Glutamatergic neuron (in vitro differentiated cells): Measurements from ENCODE around the gene RACGAP1. TPM values are rescaled to one million over a fixed set of nuclear protein-coding genes. Genes with fewer than 3 reads are reported as not detected.

Experiments
- DNase-seq: peaks from one replicate; pipeline ENCODE4 v3.0.0; 2022
- H3K27ac Mint-ChIP-seq: one replicate; pipeline ENCODE4 v1.8.0; 2020; ENCODE audit warnings: mild to moderate bottlenecking, mixed read lengths, inconsistent platforms; ENCODE audit not compliant: unreplicated experiment
- H3K27me3 Mint-ChIP-seq: one replicate; pipeline ENCODE4 v1.8.0; 2020; ENCODE audit warnings: mild to moderate bottlenecking, moderate library complexity, mixed read lengths, inconsistent platforms; ENCODE audit not compliant: unreplicated experiment
- H3K36me3 Mint-ChIP-seq: one replicate; pipeline ENCODE4 v1.8.0; 2020; ENCODE audit warnings: mild to moderate bottlenecking, mixed read lengths, inconsistent platforms; ENCODE audit not compliant: unreplicated experiment
- H3K4me1 Mint-ChIP-seq: one replicate; pipeline ENCODE4 v1.8.0; 2020; ENCODE audit warnings: mild to moderate bottlenecking, low read depth, mixed read lengths, inconsistent platforms; ENCODE audit not compliant: unreplicated experiment
- H3K4me3 Mint-ChIP-seq: one replicate; pipeline ENCODE4 v1.8.0; 2020; ENCODE audit warnings: mild to moderate bottlenecking, mixed read lengths, inconsistent platforms; ENCODE audit not compliant: unreplicated experiment
- H3K9me3 Mint-ChIP-seq: one replicate; pipeline ENCODE4 v1.8.0; 2020; ENCODE audit warnings: mild to moderate bottlenecking, moderate library complexity, mixed read lengths, inconsistent platforms; ENCODE audit not compliant: unreplicated experiment
- CTCF ChIP-seq: fragments of 200-600 bp; sonication (generic); IDR thresholded peaks from one replicate; pipeline ENCODE4 v1.5.0; 2021; ENCODE audit not compliant: partially characterized antibody, unreplicated experiment
- total RNA-seq: library from RNA; stranded (reverse); fragmentation: NEBNext Ultra II Directional; extraction: Animal tissue kit (Norgen Biotek cat#: 25700); gene quantifications from one replicate; pipeline ENCODE4 v1.2.1, GENCODE V29; 2021; ENCODE audit not compliant: unreplicated experiment

Gene RACGAP1
- total RNA-seq, 1 donor from 2014 or later = 47.1 TPM

- peaks cover 8% of the 10 kb centered on the region for H3K9me3 Mint-ChIP-seq
- H3K27ac Mint-ChIP-seq = peak overlapping the region; percentile 57
- peaks cover 23% of the 10 kb centered on the region for H3K4me1 Mint-ChIP-seq
- peak overlapping the region; percentile 33 for H3K4me3 Mint-ChIP-seq
- peaks cover 25% of the 10 kb centered on the region for H3K27me3 Mint-ChIP-seq
- peak; percentile 83 for DNase-seq
- peaks cover 8% of the 10 kb centered on the region for H3K36me3 Mint-ChIP-seq
- TF ChIP-seq CTCF = peak; percentile 85
Observed at GRCh38 chr12:50070314-50071060, 45.2 kb upstream of the RACGAP1 start.

GRCh38 chr12:50069539-50069938 lies 44.2 kb upstream of the RACGAP1 start:
- DNase-seq = no peak
- peaks cover 8% of the 10 kb centered on the region for H3K36me3 Mint-ChIP-seq
- peaks cover 20% of the 10 kb centered on the region for H3K27me3 Mint-ChIP-seq
- no peak overlapping the region for H3K27ac Mint-ChIP-seq
- peaks cover 22% of the 10 kb centered on the region for H3K4me1 Mint-ChIP-seq
- H3K4me3 Mint-ChIP-seq = peak overlapping the region; percentile 33
- no peak for TF ChIP-seq CTCF
- H3K9me3 Mint-ChIP-seq = peaks cover 7% of the 10 kb centered on the region

- no peak overlapping the region for H3K4me3 Mint-ChIP-seq
- peaks cover 18% of the 10 kb centered on the region for H3K27me3 Mint-ChIP-seq
- peaks cover 27% of the 10 kb centered on the region for H3K4me1 Mint-ChIP-seq
- DNase-seq = no peak
- H3K27ac Mint-ChIP-seq = no peak overlapping the region
- no peak for TF ChIP-seq CTCF
- H3K36me3 Mint-ChIP-seq = peaks cover 8% of the 10 kb centered on the region
- H3K9me3 Mint-ChIP-seq = peaks cover 7% of the 10 kb centered on the region
Observed at GRCh38 chr12:50069069-50069468, 43.8 kb upstream of the RACGAP1 start.

GRCh38 chr12:50066402-50066801 lies 41.1 kb upstream of the RACGAP1 start:
- Mint-ChIP-seq H3K27me3 (peaks cover 16% of the 10 kb centered on the region), H3K9me3 (peaks cover 8% of the 10 kb centered on the region), H3K4me1 (peaks cover 38% of the 10 kb centered on the region), H3K4me3 (no peak overlapping the region), H3K27ac (no peak overlapping the region), H3K36me3 (peaks cover 15% of the 10 kb centered on the region)
- TF ChIP-seq CTCF = no peak
- no peak for DNase-seq

- TF ChIP-seq CTCF = no peak
- no peak for DNase-seq
- H3K36me3 Mint-ChIP-seq = peaks cover 20% of the 10 kb centered on the region
- H3K27ac Mint-ChIP-seq = no peak overlapping the region
- peaks cover 41% of the 10 kb centered on the region for H3K4me1 Mint-ChIP-seq
- no peak overlapping the region for H3K4me3 Mint-ChIP-seq
- peaks cover 18% of the 10 kb centered on the region for H3K27me3 Mint-ChIP-seq
- peaks cover 6% of the 10 kb centered on the region for H3K9me3 Mint-ChIP-seq
Observed at GRCh38 chr12:50065726-50066310, 40.5 kb upstream of the RACGAP1 start.
